Osteocyte (in vitro differentiated cells): ENCODE measurements around the gene RIPK4. TPM values are rescaled to one million over a fixed set of nuclear protein-coding genes. Genes with fewer than 3 reads are reported as not detected.

Experiments used
- DNase-seq: peaks from one replicate; pipeline ENCODE4 v3.0.0; 2021; ENCODE audit warnings: mixed read lengths; ENCODE audit not compliant: unreplicated experiment; ENCODE audit errors: extremely low spot score
- H3K27ac Mint-ChIP-seq: one replicate; pipeline ENCODE4 v1.8.0; 2021; ENCODE audit warnings: mild to moderate bottlenecking, mixed read lengths; ENCODE audit not compliant: unreplicated experiment
- H3K27me3 Mint-ChIP-seq: one replicate; pipeline ENCODE4 v1.8.0; 2021; ENCODE audit warnings: mixed read lengths; ENCODE audit not compliant: unreplicated experiment
- H3K36me3 Mint-ChIP-seq: one replicate; pipeline ENCODE4 v1.8.0; 2021; ENCODE audit warnings: mixed read lengths; ENCODE audit not compliant: unreplicated experiment
- H3K4me1 Mint-ChIP-seq: one replicate; pipeline ENCODE4 v1.8.0; 2021; ENCODE audit warnings: mixed read lengths; ENCODE audit not compliant: unreplicated experiment
- H3K4me3 Mint-ChIP-seq: one replicate; pipeline ENCODE4 v1.8.0; 2021; ENCODE audit warnings: mild to moderate bottlenecking, moderate library complexity, mixed read lengths; ENCODE audit not compliant: unreplicated experiment
- H3K9me3 Mint-ChIP-seq: one replicate; pipeline ENCODE4 v1.8.0; 2021; ENCODE audit warnings: mixed read lengths; ENCODE audit not compliant: unreplicated experiment
- CTCF ChIP-seq: fragments of 200-600 bp; sonication (generic); IDR thresholded peaks from 2 replicates; pipeline ENCODE4 v1.5.0; 2021; ENCODE audit warnings: antibody characterized with exemption, mild to moderate bottlenecking, moderate library complexity
- total RNA-seq: library from RNA; stranded (reverse); gene quantifications from 2 replicates; pipeline ENCODE4 v1.2.1, GENCODE V29; 2021

RIPK4 gene
- total RNA-seq, 1 donor from 2014 or later = 2.4 TPM

DNA sequence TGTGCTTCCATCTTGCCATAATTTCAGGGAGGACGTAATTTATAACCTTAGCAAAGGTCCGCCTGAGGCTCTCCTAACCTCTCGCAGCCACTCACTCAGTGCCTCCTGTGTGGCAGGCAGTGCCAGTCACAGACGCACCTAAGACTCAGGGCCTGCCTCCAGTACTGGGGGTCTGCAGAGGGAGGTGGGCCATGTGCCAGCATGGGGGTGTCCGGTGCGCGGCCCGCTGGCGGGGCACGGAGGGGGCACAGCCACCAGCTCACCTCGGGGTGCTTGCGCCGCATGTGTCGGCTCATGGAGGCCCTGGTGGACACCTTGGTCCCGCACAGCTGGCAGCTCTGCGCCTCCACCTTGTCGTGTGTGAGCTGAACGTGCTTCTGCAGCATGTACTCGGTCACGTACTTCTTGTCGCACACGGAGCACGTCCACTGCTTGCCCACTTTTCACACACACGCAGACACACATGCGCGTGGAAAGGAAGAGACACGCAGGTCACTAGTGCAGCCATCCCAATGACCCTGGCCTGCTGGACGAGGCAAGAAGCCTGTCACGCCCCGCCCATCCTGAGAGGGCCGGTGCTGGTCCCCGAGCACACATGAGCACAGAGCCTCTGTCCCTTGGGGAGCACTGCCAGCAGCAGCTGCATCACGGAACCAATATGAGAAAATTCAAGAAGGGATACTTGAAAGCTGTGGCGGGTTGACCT, 43.2 kb upstream of the RIPK4 start:
- no peak overlapping the region for H3K27ac Mint-ChIP-seq
- DNase-seq = no peak
- TF ChIP-seq CTCF = no peak
- peaks cover 17% of the 10 kb centered on the region for H3K36me3 Mint-ChIP-seq
- no peaks in the 10 kb centered on the region for H3K4me1 Mint-ChIP-seq
- H3K27me3 Mint-ChIP-seq = no peaks in the 10 kb centered on the region
- no peak overlapping the region for H3K4me3 Mint-ChIP-seq
- no peaks in the 10 kb centered on the region for H3K9me3 Mint-ChIP-seq

DNA sequence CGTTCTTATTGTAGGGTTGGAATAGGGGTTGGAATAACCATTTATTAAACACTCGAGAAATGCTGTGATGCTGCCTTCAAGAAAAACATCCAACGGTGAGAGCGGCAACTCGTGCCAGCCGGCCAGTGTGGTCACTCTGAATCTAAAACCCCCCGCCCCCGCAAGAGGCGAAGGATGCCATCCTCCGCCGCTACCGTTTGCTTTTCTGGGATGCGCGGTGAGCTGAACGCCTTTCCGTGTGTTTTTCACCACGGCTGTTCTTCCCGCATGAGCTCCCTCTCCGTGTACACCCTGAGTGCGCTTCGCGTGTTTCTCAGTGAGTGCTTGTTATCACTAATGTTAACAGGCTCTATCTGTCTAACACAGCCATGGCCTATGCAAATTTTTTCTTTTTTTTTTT, 42.0 kb upstream of the RIPK4 start:
- no peak for DNase-seq
- H3K4me1 Mint-ChIP-seq = no peaks in the 10 kb centered on the region
- H3K27ac Mint-ChIP-seq = no peak overlapping the region
- no peak for TF ChIP-seq CTCF
- peaks cover 15% of the 10 kb centered on the region for H3K36me3 Mint-ChIP-seq
- no peaks in the 10 kb centered on the region for H3K27me3 Mint-ChIP-seq
- no peaks in the 10 kb centered on the region for H3K9me3 Mint-ChIP-seq
- H3K4me3 Mint-ChIP-seq = no peak overlapping the region

DNA sequence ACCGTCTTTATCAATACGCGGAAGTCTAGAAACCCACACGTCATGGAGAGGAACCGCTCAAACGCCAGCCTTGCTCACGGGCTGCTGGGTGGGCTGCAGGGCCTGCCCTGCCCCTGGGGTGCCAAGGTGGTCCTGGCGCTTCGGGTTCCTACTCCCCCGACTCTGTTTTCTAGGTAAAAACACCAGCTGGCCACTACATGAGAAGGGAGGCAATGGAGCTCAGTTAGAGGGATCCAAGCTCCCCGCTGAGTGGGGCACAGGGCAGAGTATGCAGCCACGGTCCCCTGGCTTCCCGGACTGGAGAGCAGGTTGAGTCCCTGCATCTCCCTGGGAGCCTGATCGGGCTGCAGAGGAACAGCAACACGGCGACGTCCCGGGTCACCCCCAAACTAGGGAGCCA, 41.2 kb upstream of the RIPK4 start:
- Mint-ChIP-seq H3K27ac (no peak overlapping the region), H3K4me1 (no peaks in the 10 kb centered on the region), H3K9me3 (no peaks in the 10 kb centered on the region), H3K4me3 (no peak overlapping the region), H3K36me3 (peaks cover 12% of the 10 kb centered on the region), H3K27me3 (no peaks in the 10 kb centered on the region)
- DNase-seq = no peak
- no peak for TF ChIP-seq CTCF

DNA sequence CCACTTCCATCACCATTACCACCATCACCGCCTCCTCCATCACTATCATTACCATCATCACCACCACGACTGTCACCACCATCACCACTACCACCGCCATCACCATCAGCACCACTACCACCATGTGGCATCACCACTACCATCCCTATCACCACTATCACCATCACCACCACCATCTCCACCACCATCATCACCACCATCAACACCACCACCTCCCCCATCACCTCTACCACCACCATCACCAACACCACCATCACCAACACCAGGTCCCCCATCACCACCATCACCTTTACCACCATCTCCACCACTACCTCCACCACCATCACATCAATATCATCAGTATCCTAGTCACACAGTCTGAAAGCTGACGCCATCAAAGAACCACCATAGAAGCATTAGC, 39.9 kb upstream of the RIPK4 start:
- no peak for DNase-seq
- Mint-ChIP-seq H3K27me3 (no peaks in the 10 kb centered on the region), H3K4me3 (no peak overlapping the region), H3K36me3 (peaks cover 22% of the 10 kb centered on the region), H3K9me3 (no peaks in the 10 kb centered on the region), H3K4me1 (no peaks in the 10 kb centered on the region), H3K27ac (no peak overlapping the region)
- no peak for TF ChIP-seq CTCF

GRCh38 chr21:41805643-41806042, 38.8 kb upstream of the RIPK4 start:
- H3K4me3 Mint-ChIP-seq = no peak overlapping the region
- H3K4me1 Mint-ChIP-seq = no peaks in the 10 kb centered on the region
- no peaks in the 10 kb centered on the region for H3K27me3 Mint-ChIP-seq
- no peak for DNase-seq
- peaks cover 23% of the 10 kb centered on the region for H3K36me3 Mint-ChIP-seq
- no peak for TF ChIP-seq CTCF
- H3K27ac Mint-ChIP-seq = no peak overlapping the region
- no peaks in the 10 kb centered on the region for H3K9me3 Mint-ChIP-seq
